MG63 (cell line): ENCODE results near the gene DUSP23. TPM values are rescaled to one million over a fixed set of nuclear protein-coding genes. Genes with fewer than 3 reads are reported as not detected.

Experiments used
- total RNA-seq: library from RNA; depleted of rRNA; stranded (reverse); fragments of >200 nt; shearing (Covaris generic); gene quantifications from 2 replicates; pipeline ENCODE4 v1.2.3, GENCODE V29; 2014; ENCODE audit warnings: low replicate concordance; rRNA removed

Gene DUSP23
- total RNA-seq, 1 experiment from 2014 or later = 17.1 TPM

Other genes starting within 250 kb of the DUSP23 start
- gene OR10J5, start 245.0 kb upstream of the DUSP23 start, total RNA-seq = not detected in 2 replicates
- gene APCS, start 193.1 kb upstream of the DUSP23 start, total RNA-seq = not detected in 2 replicates
- not detected in 2 replicates for gene CRP, start 66.4 kb upstream of the DUSP23 start, total RNA-seq
- not detected in 2 replicates for gene FCRL6, start 21.4 kb downstream of the DUSP23 start, total RNA-seq
- not detected in 2 replicates for gene SLAMF8, start 45.9 kb downstream of the DUSP23 start, total RNA-seq
- gene VSIG8, start 81.7 kb downstream of the DUSP23 start, total RNA-seq = not detected in 2 replicates
- gene CFAP45, start 119.2 kb downstream of the DUSP23 start, total RNA-seq = 0.10 and 0.39 TPM in 2 replicates
- 651 and 1,079 TPM in 2 replicates for gene TAGLN2, start 144.5 kb downstream of the DUSP23 start, total RNA-seq
- gene IGSF9, start 164.7 kb downstream of the DUSP23 start, total RNA-seq = not detected in 2 replicates
- not detected in 2 replicates for gene SLAMF9, start 173.3 kb downstream of the DUSP23 start, total RNA-seq